HEK293 (cell line): ENCODE measurements around the gene ATP10A.

ENCODE experiments used
- CTCF ChIA-PET: fragments of 350-600 bp; formaldehyde crosslinking; extraction: SDS; loops from one replicate; lab custom pipeline; 2021; ENCODE audit warnings: antibody characterized with exemption; lab: Yijun Ruan, JAX
- POLR2A ChIA-PET: fragments of 300-600 bp; formaldehyde crosslinking; extraction: SDS; loops from one replicate; lab custom pipeline; 2020; ENCODE audit warnings: antibody characterized with exemption, inconsistent platforms; lab: Yijun Ruan, JAX
- H3K27ac ChIP-seq: fragments of 200-500 bp; sonication (Bioruptor generic); 2 replicates; pipeline ENCODE4 v1.5.1; 2014; ENCODE audit warnings: low read depth, low read length, control low read depth, inconsistent platforms; ENCODE audit errors: extremely low read depth
- H3K36me3 ChIP-seq, 2 experiments: fragments of 200-500 bp in 1 of 2; sonication (Bioruptor generic) in 1 of 2; 1 replicate in 1 of 2; 2 replicates in 1 of 2; pipeline ENCODE4 v1.5.1; 2014 to 2017; ENCODE audit warnings: inconsistent platforms in 2 of 2, low read length in 2 of 2; ENCODE audit not compliant: control insufficient read depth in 2 of 2, insufficient read depth in 1 of 2
- H3K4me1 ChIP-seq: fragments of 200-500 bp; sonication (Bioruptor generic); 2 replicates; pipeline ENCODE4 v1.5.1; 2014; ENCODE audit warnings: mild to moderate bottlenecking, low read length, inconsistent platforms; ENCODE audit not compliant: control insufficient read depth, insufficient read depth
- H3K4me3 ChIP-seq: 2 replicates; pipeline ENCODE4 v1.5.1; 2011; ENCODE audit warnings: low read depth, mild to moderate bottlenecking, control low read depth, low read length, moderate library complexity
- H3K9me3 ChIP-seq: fragments of 200-500 bp; sonication (Bioruptor generic); 2 replicates; pipeline ENCODE4 v1.5.1; 2014; ENCODE audit warnings: low read depth, low read length, inconsistent platforms; ENCODE audit not compliant: control insufficient read depth, insufficient read depth
- KLF7 ChIP-seq: fragments of 450-650 bp; formaldehyde crosslinking; IDR thresholded peaks from 2 replicates; pipeline ENCODE4 v1.5.1; 2016; ENCODE audit warnings: missing biosample characterization, missing genetic modification characterization, borderline replicate concordance
- SCRT2 ChIP-seq: fragments of 450-650 bp; formaldehyde crosslinking; IDR thresholded peaks from 2 replicates; pipeline ENCODE4 v1.5.1; 2016; ENCODE audit warnings: missing biosample characterization, missing genetic modification characterization
- ZFP3 ChIP-seq: fragments of 450-650 bp; formaldehyde crosslinking; IDR thresholded peaks from 2 replicates; pipeline ENCODE4 v1.5.1; 2016; ENCODE audit warnings: low read depth, missing biosample characterization, missing genetic modification characterization
- ZFP41 ChIP-seq: fragments of 450-650 bp; formaldehyde crosslinking; IDR thresholded peaks from 2 replicates; pipeline ENCODE4 v1.5.1; 2016; ENCODE audit warnings: missing biosample characterization, missing genetic modification characterization, borderline replicate concordance
- ZNF133 ChIP-seq: fragments of 450-650 bp; formaldehyde crosslinking; IDR thresholded peaks from 2 replicates; pipeline ENCODE4 v1.5.1; 2016; ENCODE audit warnings: missing biosample characterization, missing genetic modification characterization
- ZNF157 ChIP-seq: fragments of 450-650 bp; formaldehyde crosslinking; IDR thresholded peaks from 2 replicates; pipeline ENCODE4 v1.5.1; 2016; ENCODE audit warnings: missing biosample characterization, missing genetic modification characterization
- ZNF169 ChIP-seq: fragments of 450-650 bp; formaldehyde crosslinking; IDR thresholded peaks from 2 replicates; pipeline ENCODE4 v1.5.1; 2016; ENCODE audit warnings: missing biosample characterization, missing genetic modification characterization
- ZNF174 ChIP-seq: fragments of 450-650 bp; formaldehyde crosslinking; IDR thresholded peaks from 2 replicates; pipeline ENCODE4 v1.5.0; 2017; ENCODE audit warnings: missing biosample characterization, mild to moderate bottlenecking, missing genetic modification characterization
- ZNF184 ChIP-seq: fragments of 450-650 bp; IDR thresholded peaks from 2 replicates; pipeline ENCODE4 v1.5.1; 2018; ENCODE audit warnings: missing biosample characterization, mild to moderate bottlenecking, missing genetic modification characterization
- ZNF19 ChIP-seq: fragments of 450-650 bp; formaldehyde crosslinking; IDR thresholded peaks from 2 replicates; pipeline ENCODE4; 2016; ENCODE audit warnings: missing biosample characterization, missing genetic modification characterization, low read depth
- ZNF2 ChIP-seq: fragments of 450-650 bp; formaldehyde crosslinking; IDR thresholded peaks from 2 replicates; pipeline ENCODE4 v1.5.1; 2016; ENCODE audit warnings: missing biosample characterization, missing genetic modification characterization
- ZNF433 ChIP-seq: fragments of 450-650 bp; formaldehyde crosslinking; IDR thresholded peaks from 2 replicates; pipeline ENCODE4 v1.5.1; 2016; ENCODE audit warnings: missing biosample characterization, missing genetic modification characterization, low read depth
- ZNF473 ChIP-seq: fragments of 450-650 bp; formaldehyde crosslinking; IDR thresholded peaks from 2 replicates; pipeline ENCODE4 v1.5.1; 2017; ENCODE audit warnings: missing biosample characterization, missing genetic modification characterization
- ZNF549 ChIP-seq: fragments of 450-650 bp; IDR thresholded peaks from 2 replicates; pipeline ENCODE4 v1.5.1; 2018; ENCODE audit warnings: missing biosample characterization, missing genetic modification characterization, mild to moderate bottlenecking, inconsistent platforms, moderate library complexity
- ZNF768 ChIP-seq: fragments of 450-650 bp; formaldehyde crosslinking; IDR thresholded peaks from 2 replicates; pipeline ENCODE4 v1.5.1; 2018; ENCODE audit warnings: missing biosample characterization, mild to moderate bottlenecking, missing genetic modification characterization
- ZNF785 ChIP-seq: fragments of 450-650 bp; formaldehyde crosslinking; IDR thresholded peaks from 2 replicates; pipeline ENCODE4 v1.5.1; 2016; ENCODE audit warnings: missing biosample characterization, missing genetic modification characterization
- TF ChIP-seq, protein P1 (sequence below): fragments of 450-650 bp; formaldehyde crosslinking; IDR thresholded peaks from 2 replicates; pipeline ENCODE4 v1.5.1; 2016; ENCODE audit warnings: missing biosample characterization, missing genetic modification characterization
- TF ChIP-seq, protein P2 (sequence below): fragments of 450-650 bp; formaldehyde crosslinking; IDR thresholded peaks from 2 replicates; pipeline ENCODE4 v1.5.1; 2016; ENCODE audit warnings: missing biosample characterization, missing genetic modification characterization
- TF ChIP-seq, protein P3 (sequence below): fragments of 450-650 bp; formaldehyde crosslinking; IDR thresholded peaks from 2 replicates; pipeline ENCODE4 v1.5.1; 2016; ENCODE audit warnings: missing biosample characterization, missing genetic modification characterization, borderline replicate concordance
- TF ChIP-seq, protein P4 (sequence below): fragments of 450-650 bp; formaldehyde crosslinking; IDR thresholded peaks from 2 replicates; pipeline ENCODE4 v1.5.1; 2016; ENCODE audit warnings: missing biosample characterization, missing genetic modification characterization
- TF ChIP-seq, protein P5 (sequence below): fragments of 450-650 bp; formaldehyde crosslinking; IDR thresholded peaks from 2 replicates; pipeline ENCODE4 v1.5.1; 2016; ENCODE audit warnings: missing biosample characterization, missing genetic modification characterization
- TF ChIP-seq, protein P6 (sequence below): fragments of 450-650 bp; formaldehyde crosslinking; IDR thresholded peaks from 2 replicates; pipeline ENCODE4 v1.5.1; 2016; ENCODE audit warnings: missing biosample characterization, missing genetic modification characterization
- TF ChIP-seq, protein P7 (sequence below): fragments of 450-650 bp; IDR thresholded peaks from 2 replicates; pipeline ENCODE4 v1.5.1; 2018; ENCODE audit warnings: missing biosample characterization, mild to moderate bottlenecking, missing genetic modification characterization

The ATP10A gene

DNA sequence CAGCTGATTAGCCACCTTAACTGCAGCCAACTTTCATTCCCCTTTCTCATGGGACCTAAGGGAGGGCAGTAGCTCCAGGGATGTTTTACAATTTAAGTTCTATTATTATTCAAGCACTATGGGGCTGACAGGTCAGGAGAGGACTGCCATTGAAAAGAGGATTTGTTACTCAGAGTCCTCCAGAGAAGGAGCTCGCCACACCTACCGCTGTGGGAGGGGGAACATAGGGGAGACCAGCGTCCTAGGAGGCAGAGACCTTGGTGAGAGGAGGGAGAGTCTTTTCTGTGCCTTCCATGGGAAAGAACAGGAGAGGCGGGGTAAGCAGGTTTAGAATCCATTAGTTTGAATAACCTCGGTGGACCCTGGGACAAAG, 14.4 kb downstream of the ATP10A start (continued):
- TF ChIP-seq ZNF169, result no peak
- TF ChIP-seq, protein P1, sequence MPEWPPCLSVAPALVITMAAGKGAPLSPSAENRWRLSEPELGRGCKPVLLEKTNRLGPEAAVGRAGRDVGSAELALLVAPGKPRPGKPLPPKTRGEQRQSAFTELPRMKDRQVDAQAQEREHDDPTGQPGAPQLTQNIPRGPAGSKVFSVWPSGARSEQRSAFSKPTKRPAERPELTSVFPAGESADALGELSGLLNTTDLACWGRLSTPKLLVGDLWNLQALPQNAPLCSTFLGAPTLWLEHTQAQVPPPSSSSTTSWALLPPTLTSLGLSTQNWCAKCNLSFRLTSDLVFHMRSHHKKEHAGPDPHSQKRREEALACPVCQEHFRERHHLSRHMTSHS (tag by site-specific recombination), result no peak
- no peak for TF ChIP-seq ZNF768 (tag by site-specific recombination)
- TF ChIP-seq ZNF133 (tag by site-specific recombination), result no peak

DNA sequence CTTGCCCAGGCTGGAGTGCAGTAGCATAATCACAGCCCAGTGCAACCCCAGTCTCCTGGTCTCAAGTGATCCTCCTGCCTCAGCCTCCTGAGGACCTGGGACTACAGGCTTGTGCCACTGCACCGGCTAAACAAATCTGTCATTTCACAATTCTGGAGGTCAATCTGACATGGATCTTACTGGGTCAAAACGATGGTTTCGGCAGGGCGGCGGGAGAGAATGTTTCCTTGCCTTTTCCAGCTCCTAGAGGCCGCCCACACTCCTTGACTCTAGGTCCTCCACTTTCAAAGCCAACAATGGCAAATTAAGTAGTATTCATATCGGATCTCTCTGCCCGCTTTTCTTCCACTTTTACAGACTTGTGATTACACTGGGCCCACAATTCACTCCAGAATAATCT, 14.8 kb downstream of the ATP10A start:
- Histone ChIP-seq H3K27ac (no peak overlapping the region), H3K9me3 (no peaks in the 10 kb centered on the region), H3K36me3 (no peaks in the 10 kb centered on the region), H3K4me3 (no peak overlapping the region), H3K4me1 (peaks cover 15% of the 10 kb centered on the region)
- TF ChIP-seq, protein P2, sequence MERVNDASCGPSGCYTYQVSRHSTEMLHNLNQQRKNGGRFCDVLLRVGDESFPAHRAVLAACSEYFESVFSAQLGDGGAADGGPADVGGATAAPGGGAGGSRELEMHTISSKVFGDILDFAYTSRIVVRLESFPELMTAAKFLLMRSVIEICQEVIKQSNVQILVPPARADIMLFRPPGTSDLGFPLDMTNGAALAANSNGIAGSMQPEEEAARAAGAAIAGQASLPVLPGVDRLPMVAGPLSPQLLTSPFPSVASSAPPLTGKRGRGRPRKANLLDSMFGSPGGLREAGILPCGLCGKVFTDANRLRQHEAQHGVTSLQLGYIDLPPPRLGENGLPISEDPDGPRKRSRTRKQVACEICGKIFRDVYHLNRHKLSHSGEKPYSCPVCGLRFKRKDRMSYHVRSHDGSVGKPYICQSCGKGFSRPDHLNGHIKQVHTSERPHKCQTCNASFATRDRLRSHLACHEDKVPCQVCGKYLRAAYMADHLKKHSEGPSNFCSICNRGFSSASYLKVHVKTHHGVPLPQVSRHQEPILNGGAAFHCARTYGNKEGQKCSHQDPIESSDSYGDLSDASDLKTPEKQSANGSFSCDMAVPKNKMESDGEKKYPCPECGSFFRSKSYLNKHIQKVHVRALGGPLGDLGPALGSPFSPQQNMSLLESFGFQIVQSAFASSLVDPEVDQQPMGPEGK (tag by site-specific recombination), result no peak
- TF ChIP-seq ZFP41 (no peak), ZNF174 (no peak), ZNF549 (tag by site-specific recombination) (no peak), ZNF184 (no peak), ZNF433 (tag by site-specific recombination) (no peak), ZNF785 (tag by site-specific recombination) (no peak), ZNF473 (tag by site-specific recombination) (no peak), ZNF19 (tag by site-specific recombination) (no peak), ZNF157 (tag by site-specific recombination) (no peak), ZFP3 (no peak), ZNF2 (tag by site-specific recombination) (no peak), KLF7 (tag by site-specific recombination) (no peak), SCRT2 (no peak)
- TF ChIP-seq, protein P3, sequence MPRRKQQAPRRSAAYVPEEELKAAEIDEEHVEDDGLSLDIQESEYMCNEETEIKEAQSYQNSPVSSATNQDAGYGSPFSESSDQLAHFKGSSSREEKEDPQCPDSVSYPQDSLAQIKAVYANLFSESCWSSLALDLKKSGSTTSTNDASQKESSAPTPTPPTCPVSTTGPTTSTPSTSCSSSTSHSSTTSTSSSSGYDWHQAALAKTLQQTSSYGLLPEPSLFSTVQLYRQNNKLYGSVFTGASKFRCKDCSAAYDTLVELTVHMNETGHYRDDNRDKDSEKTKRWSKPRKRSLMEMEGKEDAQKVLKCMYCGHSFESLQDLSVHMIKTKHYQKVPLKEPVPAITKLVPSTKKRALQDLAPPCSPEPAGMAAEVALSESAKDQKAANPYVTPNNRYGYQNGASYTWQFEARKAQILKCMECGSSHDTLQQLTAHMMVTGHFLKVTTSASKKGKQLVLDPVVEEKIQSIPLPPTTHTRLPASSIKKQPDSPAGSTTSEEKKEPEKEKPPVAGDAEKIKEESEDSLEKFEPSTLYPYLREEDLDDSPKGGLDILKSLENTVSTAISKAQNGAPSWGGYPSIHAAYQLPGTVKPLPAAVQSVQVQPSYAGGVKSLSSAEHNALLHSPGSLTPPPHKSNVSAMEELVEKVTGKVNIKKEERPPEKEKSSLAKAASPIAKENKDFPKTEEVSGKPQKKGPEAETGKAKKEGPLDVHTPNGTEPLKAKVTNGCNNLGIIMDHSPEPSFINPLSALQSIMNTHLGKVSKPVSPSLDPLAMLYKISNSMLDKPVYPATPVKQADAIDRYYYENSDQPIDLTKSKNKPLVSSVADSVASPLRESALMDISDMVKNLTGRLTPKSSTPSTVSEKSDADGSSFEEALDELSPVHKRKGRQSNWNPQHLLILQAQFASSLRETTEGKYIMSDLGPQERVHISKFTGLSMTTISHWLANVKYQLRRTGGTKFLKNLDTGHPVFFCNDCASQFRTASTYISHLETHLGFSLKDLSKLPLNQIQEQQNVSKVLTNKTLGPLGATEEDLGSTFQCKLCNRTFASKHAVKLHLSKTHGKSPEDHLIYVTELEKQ (tag by site-specific recombination), result no peak
- TF ChIP-seq, protein P4, sequence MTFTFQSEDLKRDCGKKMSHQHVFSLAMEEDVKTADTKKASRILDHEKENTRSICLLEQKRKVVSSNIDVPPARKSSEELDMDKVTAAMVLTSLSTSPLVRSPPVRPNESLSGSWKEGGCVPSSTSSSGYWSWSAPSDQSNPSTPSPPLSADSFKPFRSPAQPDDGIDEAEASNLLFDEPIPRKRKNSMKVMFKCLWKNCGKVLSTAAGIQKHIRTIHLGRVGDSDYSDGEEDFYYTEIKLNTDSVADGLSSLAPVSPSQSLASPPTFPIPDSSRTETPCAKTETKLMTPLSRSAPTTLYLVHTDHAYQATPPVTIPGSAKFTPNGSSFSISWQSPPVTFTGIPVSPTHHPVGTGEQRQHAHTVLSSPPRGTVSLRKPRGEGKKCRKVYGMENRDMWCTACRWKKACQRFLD (tag by site-specific recombination), result no peak
- TF ChIP-seq, protein P5, sequence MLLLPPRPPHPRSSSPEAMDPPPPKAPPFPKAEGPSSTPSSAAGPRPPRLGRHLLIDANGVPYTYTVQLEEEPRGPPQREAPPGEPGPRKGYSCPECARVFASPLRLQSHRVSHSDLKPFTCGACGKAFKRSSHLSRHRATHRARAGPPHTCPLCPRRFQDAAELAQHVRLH, result no peak
- TF ChIP-seq, protein P6, sequence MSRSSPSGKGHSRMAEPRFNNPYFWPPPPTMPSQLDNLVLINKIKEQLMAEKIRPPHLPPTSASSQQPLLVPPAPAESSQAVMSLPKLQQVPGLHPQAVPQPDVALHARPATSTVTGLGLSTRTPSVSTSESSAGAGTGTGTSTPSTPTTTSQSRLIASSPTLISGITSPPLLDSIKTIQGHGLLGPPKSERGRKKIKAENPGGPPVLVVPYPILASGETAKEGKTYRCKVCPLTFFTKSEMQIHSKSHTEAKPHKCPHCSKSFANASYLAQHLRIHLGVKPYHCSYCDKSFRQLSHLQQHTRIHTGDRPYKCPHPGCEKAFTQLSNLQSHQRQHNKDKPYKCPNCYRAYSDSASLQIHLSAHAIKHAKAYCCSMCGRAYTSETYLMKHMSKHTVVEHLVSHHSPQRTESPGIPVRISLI (tag by site-specific recombination), result no peak
- TF ChIP-seq, protein P7, sequence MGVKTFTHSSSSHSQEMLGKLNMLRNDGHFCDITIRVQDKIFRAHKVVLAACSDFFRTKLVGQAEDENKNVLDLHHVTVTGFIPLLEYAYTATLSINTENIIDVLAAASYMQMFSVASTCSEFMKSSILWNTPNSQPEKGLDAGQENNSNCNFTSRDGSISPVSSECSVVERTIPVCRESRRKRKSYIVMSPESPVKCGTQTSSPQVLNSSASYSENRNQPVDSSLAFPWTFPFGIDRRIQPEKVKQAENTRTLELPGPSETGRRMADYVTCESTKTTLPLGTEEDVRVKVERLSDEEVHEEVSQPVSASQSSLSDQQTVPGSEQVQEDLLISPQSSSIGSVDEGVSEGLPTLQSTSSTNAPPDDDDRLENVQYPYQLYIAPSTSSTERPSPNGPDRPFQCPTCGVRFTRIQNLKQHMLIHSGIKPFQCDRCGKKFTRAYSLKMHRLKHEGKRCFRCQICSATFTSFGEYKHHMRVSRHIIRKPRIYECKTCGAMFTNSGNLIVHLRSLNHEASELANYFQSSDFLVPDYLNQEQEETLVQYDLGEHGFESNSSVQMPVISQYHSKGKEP (tag by site-specific recombination), result no peak
- ChIA-PET CTCF (no interaction called here), POLR2A (no interaction called here)
